Karpas-422 (cell line): ENCODE data around the gene ADAT2. TPM values are rescaled to one million over a fixed set of nuclear protein-coding genes. Genes with fewer than 3 reads are reported as not detected.
"Not testable (repeated sequence)": the region's sequence is repeated elsewhere in the genome, so short reads cannot be mapped to it uniquely, and the experiment has no call there.

Source experiments
- DNase-seq: peaks from one replicate; pipeline ENCODE4 v3.0.0-alpha.2; 2015
- H2AFZ ChIP-seq: fragments of 200-600 bp; sonication (generic); 2 replicates; pipeline ENCODE4 v1.6.1; 2014; ENCODE audit warnings: antibody characterized with exemption, low read length, mixed read lengths
- H3K27ac ChIP-seq: fragments of 200-600 bp; sonication (generic); 2 replicates; pipeline ENCODE4 v1.5.1; 2014; ENCODE audit warnings: mild to moderate bottlenecking, low read length, moderate library complexity
- H3K27me3 ChIP-seq: fragments of 200-600 bp; sonication (generic); 2 replicates; pipeline ENCODE4 v1.6.1; 2014; ENCODE audit warnings: low read length, mixed read lengths
- H3K36me3 ChIP-seq: fragments of 200-600 bp; sonication (generic); 2 replicates; pipeline ENCODE4 v1.6.1; 2014; ENCODE audit warnings: low read length, mixed read lengths; ENCODE audit not compliant: insufficient read depth
- H3K4me1 ChIP-seq: fragments of 200-600 bp; sonication (generic); 2 replicates; pipeline ENCODE4 v1.6.1; 2014; ENCODE audit warnings: mild to moderate bottlenecking, low read length, mixed read lengths
- H3K4me2 ChIP-seq: fragments of 200-600 bp; sonication (generic); 2 replicates; pipeline ENCODE4 v1.6.1; 2014; ENCODE audit warnings: low read length, low read depth, mild to moderate bottlenecking; ENCODE audit not compliant: poor library complexity, severe bottlenecking
- H3K4me3 ChIP-seq: fragments of 200-600 bp; sonication (generic); 2 replicates; pipeline ENCODE4 v1.5.1; 2014; ENCODE audit warnings: mild to moderate bottlenecking, antibody characterized with exemption, low read length, mixed read lengths
- H3K79me2 ChIP-seq: fragments of 200-600 bp; sonication (generic); 2 replicates; pipeline ENCODE4 v1.6.1; 2014; ENCODE audit warnings: mild to moderate bottlenecking, low read length, mixed read lengths
- H3K9ac ChIP-seq: fragments of 200-600 bp; sonication (generic); 2 replicates; pipeline ENCODE4 v1.6.0; 2014; ENCODE audit warnings: low read length
- H3K9me2 ChIP-seq: fragments of 200-600 bp; sonication (generic), shearing (Covaris generic); replicated peaks from 2 replicates; pipeline ENCODE4 v1.6.0; 2014; ENCODE audit warnings: mild to moderate bottlenecking, low read length, moderate library complexity; ENCODE audit not compliant: insufficient read depth
- H3K9me3 ChIP-seq: fragments of 300-700, 200-600 bp; sonication (generic); 2 replicates; pipeline ENCODE4 v1.6.1; 2014; ENCODE audit warnings: low read length, mixed read lengths
- H4K20me1 ChIP-seq: fragments of 200-600 bp; sonication (generic); 2 replicates; pipeline ENCODE4 v1.6.1; 2014; ENCODE audit warnings: mild to moderate bottlenecking, antibody characterized with exemption, low read length, low read depth; ENCODE audit not compliant: insufficient read depth
- total RNA-seq: library from RNA; depleted of rRNA; stranded (reverse); fragments of >200 nt; shearing (Covaris generic); gene quantifications from 2 replicates; pipeline ENCODE4 v1.2.3, GENCODE V29; 2014; ENCODE audit warnings: low replicate concordance

The ADAT2 gene
- total RNA-seq, 1 experiment from 2014 or later = 21.3 TPM

DNA sequence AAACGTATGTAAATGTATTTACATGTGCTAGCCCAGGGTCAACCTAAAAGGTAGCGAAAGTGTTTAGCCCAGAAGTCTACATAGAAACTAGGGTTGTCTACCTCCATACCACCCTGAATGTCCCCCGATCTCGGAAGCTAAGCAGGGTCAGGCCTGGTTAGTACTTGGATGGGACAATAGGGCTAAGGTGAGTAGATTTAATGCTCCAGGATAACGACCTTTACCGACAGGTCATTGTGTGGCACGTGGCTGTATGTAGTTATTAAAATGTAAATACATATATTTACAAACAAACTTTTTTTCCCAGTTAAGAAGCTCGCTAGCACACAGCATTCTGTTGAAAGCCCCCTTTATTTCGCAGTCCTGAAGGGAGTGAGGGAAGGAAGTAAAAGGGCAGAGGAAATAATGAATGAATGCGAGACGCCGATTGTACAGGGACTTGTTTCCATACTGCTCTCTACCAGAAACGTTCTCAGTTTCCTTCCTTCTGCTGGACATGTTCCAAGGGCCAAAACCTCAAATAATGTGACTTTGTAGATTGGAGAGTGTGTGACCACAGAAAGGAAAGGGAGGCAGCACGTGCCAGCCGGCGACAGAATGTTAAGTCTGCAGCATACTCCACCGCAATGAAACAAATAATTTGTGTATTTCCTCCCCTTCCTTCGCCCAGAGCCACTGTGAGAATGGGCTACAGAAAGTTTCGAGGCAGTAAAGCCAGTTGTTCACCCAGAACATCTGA lies 612 bp downstream of the ADAT2 start:
- Histone ChIP-seq H3K9ac (peak overlapping the region; percentile 81), H3K9me3 (no peaks in the 10 kb centered on the region), H3K9me2 (no peaks in the 10 kb centered on the region), H3K4me2 (peak overlapping the region; percentile 89), H3K27ac (peak overlapping the region; percentile 76), H3K4me1 (peaks cover 53% of the 10 kb centered on the region), H2AFZ (peak overlapping the region; percentile 69), H3K4me3 (peak overlapping the region; percentile 87), H3K36me3 (no peaks in the 10 kb centered on the region; the same call in 1 of the 2 replicates), H4K20me1 (no peaks in the 10 kb centered on the region), H3K27me3 (no peaks in the 10 kb centered on the region), H3K79me2 (peaks cover 95% of the 10 kb centered on the region)
- peak; percentile 78 for DNase-seq

DNA sequence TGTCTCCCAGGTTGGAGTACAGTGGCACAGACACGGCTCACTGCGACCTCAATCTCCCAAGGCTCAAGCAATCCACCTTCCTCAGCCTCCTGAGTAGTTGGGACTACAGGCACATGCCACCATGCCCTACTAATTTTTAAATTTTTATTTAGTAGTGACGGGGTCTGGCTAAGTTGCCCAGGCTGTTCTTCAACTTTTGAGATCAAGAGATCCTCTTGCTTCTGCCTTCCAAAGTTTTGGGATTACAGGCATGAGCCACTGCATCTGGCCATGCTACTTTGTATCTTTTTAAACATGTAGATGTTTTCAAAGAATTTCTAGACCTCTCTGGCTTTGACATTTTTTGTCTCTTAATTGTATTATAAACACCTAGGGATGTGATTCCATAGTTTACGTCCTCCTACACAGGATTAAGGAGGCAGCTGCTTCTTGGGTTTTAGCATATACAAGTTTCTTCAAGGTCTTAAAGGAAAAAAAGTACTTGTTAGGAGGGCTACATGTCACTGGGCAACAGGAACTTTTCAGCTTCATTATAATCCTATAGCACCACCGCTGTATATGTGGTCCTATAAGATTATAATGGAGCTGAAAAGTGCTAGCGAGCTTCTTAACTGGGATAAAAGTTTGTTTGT lies 1.3 kb downstream of the ADAT2 start:
- peaks cover 3% of the 10 kb centered on the region; the same call in 1 of the 2 replicates for H3K36me3 ChIP-seq
- peak overlapping the region; percentile 81 for H3K9ac ChIP-seq
- H3K4me1 ChIP-seq = peaks cover 46% of the 10 kb centered on the region
- peak overlapping the region; percentile 89 for H3K4me2 ChIP-seq
- DNase-seq = no peak
- H2AFZ ChIP-seq = peak overlapping the region; percentile 39; the same call in 1 of the 2 replicates
- no peaks in the 10 kb centered on the region for H3K9me2 ChIP-seq
- H3K4me3 ChIP-seq = peak overlapping the region; percentile 87
- peaks cover 95% of the 10 kb centered on the region for H3K79me2 ChIP-seq
- no peaks in the 10 kb centered on the region for H4K20me1 ChIP-seq
- H3K27ac ChIP-seq = peak overlapping the region; percentile 76
- no peaks in the 10 kb centered on the region for H3K27me3 ChIP-seq
- H3K9me3 ChIP-seq = no peaks in the 10 kb centered on the region

DNA sequence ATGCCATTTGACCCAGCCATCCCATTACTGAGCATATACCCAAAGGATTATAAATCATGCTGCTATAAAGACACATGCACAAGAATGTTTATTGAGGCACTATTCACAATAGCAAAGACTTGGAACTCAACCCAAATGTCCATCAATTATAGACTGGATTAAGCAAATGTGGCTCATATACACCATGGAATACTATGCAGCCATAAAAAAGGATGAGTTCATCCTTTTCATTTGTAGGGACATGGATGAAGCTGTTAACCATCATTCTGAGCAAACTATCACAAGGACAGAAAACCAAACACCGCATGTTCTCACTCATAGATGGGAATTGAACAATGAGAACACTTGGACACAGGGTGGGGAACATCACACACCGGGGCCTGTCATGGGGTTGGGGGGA lies 2.6 kb downstream of the ADAT2 start:
- not testable (repeated sequence) for H3K9ac ChIP-seq, H3K9me2 ChIP-seq, H3K27ac ChIP-seq, DNase-seq, H3K4me3 ChIP-seq, H3K9me3 ChIP-seq, H4K20me1 ChIP-seq, H2AFZ ChIP-seq, H3K27me3 ChIP-seq, H3K4me2 ChIP-seq
- peaks cover 11% of the 10 kb centered on the region; the same call in 1 of the 2 replicates for H3K36me3 ChIP-seq
- H3K79me2 ChIP-seq = peaks cover 96% of the 10 kb centered on the region
- H3K4me1 ChIP-seq = peaks cover 35% of the 10 kb centered on the region

DNA sequence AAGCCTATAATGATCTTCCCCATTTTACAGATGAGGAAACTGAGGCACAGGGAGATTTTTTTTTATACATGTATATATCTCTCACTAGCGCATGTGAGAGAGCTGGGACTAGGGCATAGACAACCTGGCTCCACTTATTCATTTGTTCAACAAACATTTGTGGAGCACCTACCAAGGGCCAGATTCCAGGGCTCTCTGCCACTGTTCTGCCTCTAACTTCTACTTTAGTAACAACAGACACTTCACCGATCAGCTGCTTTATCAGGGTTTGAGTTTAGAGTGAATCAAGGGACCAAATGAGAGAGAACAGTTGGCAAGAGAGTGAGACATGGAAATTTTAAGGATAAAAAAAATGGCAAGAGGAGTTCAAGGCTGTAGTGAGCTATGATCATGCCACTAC lies 7.4 kb downstream of the ADAT2 start:
- Histone ChIP-seq H3K9me3 (no peaks in the 10 kb centered on the region), H4K20me1 (no peaks in the 10 kb centered on the region), H3K79me2 (peaks cover 93% of the 10 kb centered on the region), H2AFZ (no peak overlapping the region), H3K4me2 (no peak overlapping the region), H3K27me3 (no peaks in the 10 kb centered on the region), H3K4me3 (no peak overlapping the region), H3K9ac (no peak overlapping the region), H3K27ac (no peak overlapping the region), H3K9me2 (no peaks in the 10 kb centered on the region), H3K4me1 (peaks cover 14% of the 10 kb centered on the region), H3K36me3 (peaks cover 43% of the 10 kb centered on the region)
- no peak for DNase-seq

DNA sequence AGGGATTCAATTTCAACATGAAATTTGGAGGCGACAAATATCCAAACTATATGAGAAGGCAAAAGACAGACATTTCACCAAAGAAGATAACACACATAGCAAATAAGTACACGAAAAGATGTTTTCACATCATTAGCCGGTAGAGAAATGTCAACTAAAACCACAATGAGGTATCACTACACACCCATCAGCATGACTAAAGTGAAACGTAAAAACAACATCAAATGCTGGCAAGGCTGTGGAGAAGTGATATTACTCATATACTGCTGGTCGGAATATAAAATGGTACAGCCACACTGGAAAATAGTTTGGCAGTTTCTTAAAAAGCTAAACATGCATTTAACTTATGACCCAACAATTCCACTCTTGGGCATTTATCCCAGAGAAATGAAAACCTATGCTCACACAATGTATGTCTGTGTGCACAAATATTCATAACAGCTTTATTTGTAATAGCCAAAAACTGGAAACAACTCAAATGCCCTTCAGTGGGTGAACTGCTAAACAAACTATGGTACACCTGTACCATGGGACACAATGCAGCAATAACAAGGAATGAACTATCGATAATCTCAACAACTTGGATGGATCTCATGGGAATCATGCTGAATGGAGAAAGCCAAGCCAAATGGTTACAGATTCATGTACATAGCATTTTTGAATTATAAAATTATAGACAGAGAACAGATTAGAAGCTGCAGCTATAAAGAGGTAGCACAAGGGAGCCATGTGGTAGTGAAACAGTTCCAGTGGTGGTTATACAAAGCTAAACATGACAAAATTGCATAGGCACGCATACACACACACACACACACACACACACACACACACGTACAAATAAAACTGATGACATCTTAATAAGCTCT lies 8.6 kb downstream of the ADAT2 start:
- no peak for DNase-seq
- no peak overlapping the region for H2AFZ ChIP-seq
- no peaks in the 10 kb centered on the region for H3K9me2 ChIP-seq
- no peaks in the 10 kb centered on the region for H3K9me3 ChIP-seq
- H3K36me3 ChIP-seq = peaks cover 53% of the 10 kb centered on the region
- no peak overlapping the region for H3K27ac ChIP-seq
- H4K20me1 ChIP-seq = no peaks in the 10 kb centered on the region
- H3K79me2 ChIP-seq = peaks cover 87% of the 10 kb centered on the region
- no peak overlapping the region for H3K4me3 ChIP-seq
- H3K27me3 ChIP-seq = no peaks in the 10 kb centered on the region
- no peak overlapping the region for H3K9ac ChIP-seq
- no peak overlapping the region for H3K4me2 ChIP-seq
- H3K4me1 ChIP-seq = peaks cover 5% of the 10 kb centered on the region

DNA sequence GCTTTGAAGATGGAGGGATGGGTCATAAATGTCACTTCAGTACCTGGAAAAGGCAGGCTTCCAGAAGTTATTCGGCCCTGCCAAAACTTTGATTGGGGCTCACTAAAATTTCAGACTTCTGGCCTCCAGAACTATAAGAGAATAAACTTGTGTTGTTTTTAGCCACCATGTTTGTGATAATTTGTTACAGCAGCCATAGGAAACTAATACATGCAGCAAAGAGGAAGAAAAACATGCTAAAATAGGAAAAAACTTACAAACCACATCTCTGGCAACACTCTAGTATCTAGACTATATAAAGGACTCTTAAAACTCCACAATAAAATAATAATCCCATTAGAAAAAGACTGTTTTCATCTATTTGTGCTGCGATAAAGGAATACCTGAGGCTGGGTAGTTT lies 9.5 kb downstream of the ADAT2 start:
- H3K9ac ChIP-seq = no peak overlapping the region
- no peaks in the 10 kb centered on the region for H3K9me2 ChIP-seq
- DNase-seq = no peak
- H3K27ac ChIP-seq = no peak overlapping the region
- H3K9me3 ChIP-seq = no peaks in the 10 kb centered on the region
- no peaks in the 10 kb centered on the region for H3K27me3 ChIP-seq
- no peak overlapping the region for H3K4me3 ChIP-seq
- H4K20me1 ChIP-seq = no peaks in the 10 kb centered on the region
- peaks cover 84% of the 10 kb centered on the region for H3K79me2 ChIP-seq
- H3K4me2 ChIP-seq = no peak overlapping the region
- no peak overlapping the region for H2AFZ ChIP-seq
- peaks cover 59% of the 10 kb centered on the region for H3K36me3 ChIP-seq
- no peaks in the 10 kb centered on the region for H3K4me1 ChIP-seq

DNA sequence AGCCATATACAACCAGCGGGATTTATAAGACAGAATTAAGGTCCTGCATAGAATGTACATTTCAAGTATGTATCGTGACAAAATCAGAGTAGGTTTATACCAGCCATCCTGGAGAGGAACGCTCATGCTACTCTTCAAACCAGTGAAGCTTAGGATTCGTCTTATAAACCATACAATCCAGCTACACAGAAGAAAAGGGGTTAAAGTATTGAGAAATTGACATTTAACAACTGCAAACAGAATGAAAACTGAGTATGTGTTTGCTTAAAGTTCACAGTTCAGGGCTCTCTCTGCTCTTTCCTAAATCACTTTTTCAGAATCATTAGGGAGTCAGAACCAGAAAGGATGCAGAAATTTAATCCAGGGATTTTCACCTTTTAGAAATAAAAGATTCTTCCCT lies 17.9 kb downstream of the ADAT2 start:
- no peaks in the 10 kb centered on the region for H3K9me3 ChIP-seq
- no peak overlapping the region for H3K9ac ChIP-seq
- peaks cover 45% of the 10 kb centered on the region; the same call in 1 of the 2 replicates for H3K36me3 ChIP-seq
- H4K20me1 ChIP-seq = no peaks in the 10 kb centered on the region
- H2AFZ ChIP-seq = no peak overlapping the region
- no peak overlapping the region for H3K4me3 ChIP-seq
- no peak overlapping the region for H3K4me2 ChIP-seq
- H3K9me2 ChIP-seq = no peaks in the 10 kb centered on the region
- H3K27ac ChIP-seq = no peak overlapping the region
- no peak for DNase-seq
- H3K4me1 ChIP-seq = no peaks in the 10 kb centered on the region
- peaks cover 19% of the 10 kb centered on the region for H3K79me2 ChIP-seq
- H3K27me3 ChIP-seq = no peaks in the 10 kb centered on the region

DNA sequence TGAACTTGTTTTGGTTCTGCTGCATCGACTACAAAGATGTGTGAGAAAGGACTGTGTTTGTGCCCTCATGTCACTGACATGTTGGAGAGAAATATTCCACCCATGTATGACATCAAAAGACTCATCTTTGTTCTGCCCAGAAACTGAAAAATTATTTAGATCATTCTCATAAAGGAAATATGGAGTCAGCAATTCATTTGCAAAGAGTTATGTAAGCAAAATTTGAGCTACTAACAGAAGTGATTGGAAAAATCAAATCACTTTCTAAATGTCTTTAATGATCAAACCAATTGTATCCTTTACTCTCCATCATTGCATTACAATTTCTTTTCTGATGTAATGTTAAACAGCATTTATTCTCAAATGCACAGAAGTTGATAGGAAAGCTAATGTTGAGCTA lies 19.3 kb downstream of the ADAT2 start:
- no peak overlapping the region for H3K27ac ChIP-seq
- H3K4me3 ChIP-seq = no peak overlapping the region
- no peaks in the 10 kb centered on the region for H3K9me3 ChIP-seq
- peaks cover 10% of the 10 kb centered on the region for H3K79me2 ChIP-seq
- no peak overlapping the region for H2AFZ ChIP-seq
- H4K20me1 ChIP-seq = no peaks in the 10 kb centered on the region
- DNase-seq = no peak
- H3K9me2 ChIP-seq = no peaks in the 10 kb centered on the region
- peaks cover 38% of the 10 kb centered on the region; the same call in 1 of the 2 replicates for H3K36me3 ChIP-seq
- no peaks in the 10 kb centered on the region for H3K27me3 ChIP-seq
- H3K4me1 ChIP-seq = no peaks in the 10 kb centered on the region
- H3K9ac ChIP-seq = no peak overlapping the region
- no peak overlapping the region for H3K4me2 ChIP-seq
